Stimulated activated CD4-positive, alpha-beta T cell treated with anti-CD3 and anti-CD28 coated beads, TNF-alpha, amount 100 ng/mL, for 24 hours (primary cell): ENCODE results near the gene NDUFB6.
"Not testable (repeated sequence)": the region's sequence is repeated elsewhere in the genome, so short reads cannot be mapped to it uniquely, and the experiment has no call there.

Source experiments
- DNase-seq, 3 experiments: peaks; one replicate each; pipeline ENCODE4 v3.0.0-alpha.2; 2020; ENCODE audit warnings: low read depth in 3 of 3

NDUFB6 gene

DNA sequence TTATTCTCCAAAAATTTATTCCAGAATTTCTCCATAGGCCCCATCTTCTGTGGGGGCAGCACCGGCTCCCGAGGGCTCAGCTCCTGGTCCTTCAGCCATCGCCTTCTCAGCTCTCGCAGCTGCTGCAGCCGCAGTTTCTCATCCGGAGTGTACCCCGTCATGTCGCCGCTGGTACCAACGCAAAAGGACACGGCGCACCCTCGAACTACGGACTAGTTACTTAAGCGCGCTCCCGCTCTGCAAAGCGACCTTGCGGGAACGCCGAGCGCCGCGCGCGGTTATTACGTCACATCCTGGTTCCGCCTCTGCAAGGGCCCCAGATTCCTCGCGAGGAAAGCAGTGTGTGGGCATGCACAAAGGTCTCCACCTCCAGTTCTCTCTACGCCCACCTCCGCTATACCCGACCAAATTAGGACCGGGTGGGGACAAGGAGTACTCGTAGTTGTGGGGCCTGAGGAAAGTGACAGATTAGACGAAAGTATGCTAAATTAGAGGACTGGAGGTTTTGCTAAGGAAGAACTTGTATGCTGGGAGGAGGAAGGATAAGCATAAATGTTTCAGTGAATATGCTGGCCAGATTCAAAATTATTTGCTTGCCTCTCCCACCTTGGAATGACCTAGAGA lies at the start of gene NDUFB6:
TSS of gene NDUFB6 (minus strand) at position 260 of the 624 bp plus-strand sequence. CDS start at position 161, 99 bp downstream.
- peak; percentile 92 to 94 (median 92) for DNase-seq

DNA sequence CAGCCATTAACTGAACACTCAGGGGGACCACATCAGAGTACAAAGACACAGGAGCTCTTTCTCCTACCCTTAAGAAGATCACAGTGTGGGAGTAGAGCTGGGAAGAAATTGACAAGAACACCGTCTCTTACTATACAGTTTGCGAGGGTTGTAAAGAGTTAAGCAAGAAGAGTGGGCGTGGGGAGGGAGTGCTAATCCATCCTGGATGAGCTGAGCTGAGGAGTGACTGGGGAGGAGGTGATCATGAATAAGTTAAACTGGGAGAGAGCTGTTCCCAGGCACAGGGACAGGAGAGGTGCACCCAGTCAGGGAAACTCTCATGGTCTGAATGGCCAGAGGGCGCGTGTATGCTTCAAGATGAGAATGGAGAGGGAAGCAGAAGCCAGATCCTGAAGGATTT lies 45.3 kb upstream of the NDUFB6 start:
- DNase-seq: no peak

- no peak for DNase-seq
These were observed 33.9 kb upstream of the NDUFB6 start for GRCh38 chr9:32606811-32607210.

- no peak for DNase-seq
These were observed 31.2 kb upstream of the NDUFB6 start for GRCh38 chr9:32603914-32604852.

GRCh38 chr9:32599021-32599420 lies 26.1 kb upstream of the NDUFB6 start:
- DNase-seq: not testable (repeated sequence)

- DNase-seq: no peak
These were observed 24.0 kb upstream of the NDUFB6 start for GRCh38 chr9:32596936-32597335.

DNA sequence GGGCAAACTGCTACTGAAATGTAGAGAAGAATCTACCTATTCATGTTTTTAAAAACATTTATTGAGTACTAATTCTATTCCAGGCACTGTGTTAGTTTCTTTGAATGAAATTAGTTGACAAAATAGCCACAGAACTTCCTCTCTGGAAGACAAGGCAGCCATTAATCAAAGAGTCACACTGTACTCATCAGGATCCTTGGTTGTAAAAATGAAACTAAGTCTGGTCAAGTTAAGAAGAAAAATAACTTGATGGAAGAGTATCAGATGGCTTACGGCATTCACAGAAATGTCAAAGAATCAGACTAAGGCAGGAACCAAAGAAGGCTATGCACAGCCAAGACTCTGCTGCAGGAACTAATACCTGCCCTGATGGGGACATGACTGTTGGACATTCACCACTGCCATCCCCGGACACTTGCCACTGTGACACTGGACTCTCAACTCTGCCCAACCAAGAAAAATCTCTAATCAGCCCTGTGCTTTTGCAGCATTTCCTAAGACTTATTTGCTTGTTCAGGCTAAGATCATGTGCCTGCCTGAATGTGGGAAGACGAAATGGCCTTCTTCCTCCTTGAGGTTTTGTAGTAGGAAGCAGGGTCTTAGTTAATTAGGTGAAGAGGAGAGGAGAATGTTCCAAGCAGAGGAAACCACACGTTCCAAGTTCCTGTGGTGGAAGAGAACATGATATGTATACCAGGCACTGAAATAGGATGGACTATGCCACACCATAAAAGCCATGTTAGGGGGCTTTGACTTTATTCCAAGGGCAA lies 23.3 kb upstream of the NDUFB6 start:
- no peak for DNase-seq

DNA sequence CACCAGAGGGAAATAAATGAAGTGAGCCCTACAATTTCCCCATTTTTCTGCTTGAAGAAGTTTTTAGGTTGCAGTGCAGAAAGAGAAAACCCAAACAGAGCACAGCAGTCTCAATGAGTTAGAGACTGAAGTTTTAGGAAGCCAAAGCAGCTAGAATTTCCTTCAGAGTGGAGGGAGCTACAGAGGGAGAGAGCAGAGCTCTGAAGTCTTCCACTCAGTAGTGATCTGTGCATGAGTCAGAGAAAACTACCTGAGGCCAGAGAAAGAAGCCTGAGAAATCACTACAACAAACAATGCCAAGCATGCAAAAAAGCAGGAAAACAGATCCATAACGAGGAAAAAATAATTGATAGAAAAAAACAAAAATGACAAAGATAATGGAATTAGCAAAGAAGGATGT lies 17.9 kb upstream of the NDUFB6 start:
- DNase-seq: no peak

DNA sequence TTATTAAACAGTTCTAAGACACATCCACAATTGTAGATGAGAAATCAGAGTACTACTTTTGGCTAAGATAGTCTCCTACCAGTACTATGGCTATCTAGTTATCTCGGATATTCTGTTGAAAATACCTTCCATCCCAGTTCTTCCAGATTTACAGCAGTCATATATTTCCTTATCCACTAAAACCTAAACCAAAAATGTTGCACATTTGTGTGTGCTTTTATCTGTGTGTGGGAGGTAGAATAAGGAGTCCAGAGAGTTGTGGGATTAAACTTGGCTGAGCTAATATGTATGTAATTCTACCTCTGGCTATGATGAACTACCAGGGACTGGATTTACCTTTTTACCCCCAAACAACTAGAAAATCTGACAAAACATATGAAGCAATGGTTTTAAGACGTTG lies 17.5 kb upstream of the NDUFB6 start:
- no peak for DNase-seq

GRCh38 chr9:32589083-32589723 lies 16.2 kb upstream of the NDUFB6 start:
- DNase-seq: no peak

DNA sequence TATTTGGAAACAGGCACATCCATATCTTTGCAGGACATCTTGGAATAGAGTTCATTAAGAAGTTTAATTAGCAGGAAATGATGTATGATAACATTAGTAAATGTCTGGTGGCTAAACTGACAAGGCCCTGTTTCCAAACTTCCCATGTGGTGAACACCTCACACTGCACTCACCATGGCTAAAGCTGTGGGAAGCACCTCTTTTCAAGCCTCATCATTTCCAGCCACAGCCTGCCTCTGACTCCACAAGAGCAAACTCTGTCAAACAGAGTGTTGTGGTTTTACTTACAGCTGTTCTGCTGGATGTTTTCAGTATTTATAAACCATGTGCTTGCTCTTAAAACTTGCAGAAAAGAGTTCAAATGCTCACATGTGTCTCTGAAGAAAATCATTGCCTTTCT lies 14.9 kb upstream of the NDUFB6 start:
- DNase-seq: no peak

GRCh38 chr9:32584784-32585183 lies 11.8 kb upstream of the NDUFB6 start:
- no peak for DNase-seq

GRCh38 chr9:32581512-32582143 lies 8.7 kb upstream of the NDUFB6 start:
- no peak for DNase-seq

GRCh38 chr9:32580631-32581300 lies 7.8 kb upstream of the NDUFB6 start:
- DNase-seq: no peak

GRCh38 chr9:32579706-32580331 lies 6.9 kb upstream of the NDUFB6 start:
- DNase-seq: peak; percentile 53 to 72 (median 71)

DNA sequence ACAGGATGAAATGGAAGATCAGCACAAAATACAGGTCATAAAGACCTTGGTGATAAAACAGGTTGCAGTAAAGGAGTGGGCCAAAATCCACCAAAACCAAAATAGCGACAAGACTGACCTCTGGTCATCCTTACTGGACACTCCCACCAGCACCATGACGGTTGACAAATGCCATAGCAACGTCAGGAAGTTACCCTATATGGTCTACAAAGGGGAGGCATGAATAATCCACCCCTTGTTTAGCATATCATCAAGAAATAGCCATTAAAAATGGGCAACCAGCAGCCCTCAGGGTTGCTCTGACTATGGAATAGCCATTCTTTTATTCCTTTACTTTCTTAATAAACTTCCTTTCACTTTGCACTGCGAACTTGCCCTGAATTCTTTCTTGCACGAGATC lies 6.0 kb upstream of the NDUFB6 start:
- no peak for DNase-seq

GRCh38 chr9:32577316-32577715 lies 4.4 kb upstream of the NDUFB6 start:
- no peak for DNase-seq

DNA sequence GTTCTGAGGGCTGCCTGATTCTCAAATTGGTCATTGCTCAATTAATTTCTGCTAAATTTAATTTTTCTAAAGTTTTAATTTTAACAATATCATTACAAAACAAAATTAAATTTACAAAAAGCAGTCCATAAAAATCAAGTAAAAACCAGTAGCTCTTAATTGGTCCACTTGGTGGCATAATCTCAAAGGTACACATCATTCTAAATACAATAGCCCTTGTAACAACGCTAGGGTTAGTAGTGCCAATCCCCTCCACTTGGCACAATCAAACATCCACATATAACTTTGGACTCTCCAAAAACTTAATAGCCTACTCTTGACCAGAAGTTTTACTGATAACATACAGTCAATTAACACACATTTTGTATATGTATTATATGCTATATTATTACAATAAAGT lies 1.9 kb upstream of the NDUFB6 start:
- no peak for DNase-seq

GRCh38 chr9:32573821-32574220 lies 862 bp upstream of the NDUFB6 start:
- no peak for DNase-seq
